GM12892 (cell line): ENCODE data around the gene ADAMTS2.

Experiments used
- DNase-seq: peaks from one replicate; pipeline ENCODE4 v3.0.0; 2011; ENCODE audit not compliant: insufficient read length
- FAIRE-seq: peaks from 2 replicates; lab custom pipeline; 2011; peaks lifted over from hg19 to GRCh38; lab: Jason Lieb, UNC
- POLR2A ChIP-seq: IDR thresholded peaks from 2 replicates; pipeline ENCODE4 v1.6.1; 2011; ENCODE audit warnings: low read depth, low read length, control low read depth
- POLR2AphosphoS5 ChIP-seq: IDR thresholded peaks from 2 replicates; pipeline ENCODE4 v1.6.1; 2011; ENCODE audit warnings: low read depth, low read length, control low read depth
- TAF1 ChIP-seq: IDR thresholded peaks from 2 replicates; pipeline ENCODE4 v1.6.1; 2011; ENCODE audit warnings: low read depth, mild to moderate bottlenecking, control low read depth, low read length, borderline replicate concordance

Gene ADAMTS2

DNA sequence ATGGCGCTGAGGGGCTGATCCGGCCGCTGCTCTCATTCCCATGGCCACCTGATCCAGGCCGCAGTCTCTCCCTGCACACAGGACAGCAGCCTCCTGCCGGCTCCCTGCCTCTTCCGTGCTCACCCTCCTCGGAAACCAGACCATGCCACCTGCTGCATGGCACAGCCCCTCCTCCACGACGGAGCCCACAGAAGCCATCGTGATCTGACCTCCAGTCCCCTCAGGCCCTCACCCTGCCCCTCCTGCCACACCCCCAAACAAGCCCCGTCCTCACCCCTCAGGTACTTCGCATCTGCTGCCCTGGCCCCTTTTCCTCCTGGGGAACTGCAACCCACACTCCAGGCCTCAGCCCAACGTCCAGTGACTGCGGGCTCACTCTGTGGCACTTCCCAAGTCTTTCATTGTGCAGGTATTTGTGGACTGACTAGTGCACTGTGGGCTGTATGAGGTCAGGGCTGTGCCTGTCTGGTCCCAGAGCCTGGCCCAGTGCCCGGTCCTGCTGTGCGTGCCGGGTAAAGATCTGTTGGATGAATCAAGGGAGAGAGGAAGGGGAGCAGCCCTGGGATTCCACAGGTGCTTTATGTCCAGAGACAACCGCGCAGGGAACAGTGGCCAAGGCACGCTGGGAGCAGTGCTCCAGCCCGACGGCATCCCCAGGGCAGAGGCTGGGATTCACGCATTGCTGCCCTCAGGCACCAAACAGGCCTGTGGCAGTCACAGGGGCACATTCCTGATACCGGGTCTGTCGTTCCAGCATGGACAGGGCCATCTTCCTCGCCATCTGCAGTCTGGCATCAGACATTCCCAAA lies 86.1 kb downstream of the ADAMTS2 start:
- no peak for FAIRE-seq

GRCh38 chr5:179258001-179258921 lies 87.0 kb downstream of the ADAMTS2 start:
- TF ChIP-seq POLR2A (no peak), TAF1 (no peak), POLR2AphosphoS5 (no peak)
- DNase-seq (no peak), FAIRE-seq (no peak)

More for the DNA sequence above, 86.1 kb downstream of the ADAMTS2 start:
- DNase-seq = no peak
- no peak for TF ChIP-seq POLR2A
- TF ChIP-seq POLR2AphosphoS5 = no peak
- no peak for TF ChIP-seq TAF1

DNA sequence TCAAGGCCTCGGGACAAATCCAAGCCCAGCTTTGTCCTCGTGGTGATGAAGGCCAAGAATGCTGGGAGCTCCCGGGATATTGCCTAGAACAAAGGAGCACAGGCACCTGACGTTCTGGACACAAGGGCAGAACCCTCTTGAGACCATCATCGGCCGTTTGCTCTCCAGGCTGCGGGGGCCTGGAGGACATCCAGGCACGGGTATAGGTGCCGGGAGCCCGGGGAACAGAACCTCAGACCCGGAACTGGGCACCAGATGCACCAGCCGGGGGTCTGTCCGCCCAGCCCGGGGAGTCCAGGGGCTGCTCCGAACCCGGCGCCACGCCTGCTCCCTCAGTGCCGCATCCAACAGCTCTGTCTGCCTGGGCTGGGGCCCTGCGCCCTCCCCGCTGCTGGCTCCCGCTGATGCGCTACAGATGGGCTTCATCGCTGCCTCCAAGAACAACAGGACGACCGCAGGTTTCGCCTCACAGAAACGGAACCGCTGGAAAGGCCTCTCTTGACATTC lies 88.0 kb downstream of the ADAMTS2 start:
- TF ChIP-seq POLR2AphosphoS5 = no peak
- TF ChIP-seq TAF1 = no peak
- TF ChIP-seq POLR2A = no peak
- DNase-seq (no peak), FAIRE-seq (no peak)

DNA sequence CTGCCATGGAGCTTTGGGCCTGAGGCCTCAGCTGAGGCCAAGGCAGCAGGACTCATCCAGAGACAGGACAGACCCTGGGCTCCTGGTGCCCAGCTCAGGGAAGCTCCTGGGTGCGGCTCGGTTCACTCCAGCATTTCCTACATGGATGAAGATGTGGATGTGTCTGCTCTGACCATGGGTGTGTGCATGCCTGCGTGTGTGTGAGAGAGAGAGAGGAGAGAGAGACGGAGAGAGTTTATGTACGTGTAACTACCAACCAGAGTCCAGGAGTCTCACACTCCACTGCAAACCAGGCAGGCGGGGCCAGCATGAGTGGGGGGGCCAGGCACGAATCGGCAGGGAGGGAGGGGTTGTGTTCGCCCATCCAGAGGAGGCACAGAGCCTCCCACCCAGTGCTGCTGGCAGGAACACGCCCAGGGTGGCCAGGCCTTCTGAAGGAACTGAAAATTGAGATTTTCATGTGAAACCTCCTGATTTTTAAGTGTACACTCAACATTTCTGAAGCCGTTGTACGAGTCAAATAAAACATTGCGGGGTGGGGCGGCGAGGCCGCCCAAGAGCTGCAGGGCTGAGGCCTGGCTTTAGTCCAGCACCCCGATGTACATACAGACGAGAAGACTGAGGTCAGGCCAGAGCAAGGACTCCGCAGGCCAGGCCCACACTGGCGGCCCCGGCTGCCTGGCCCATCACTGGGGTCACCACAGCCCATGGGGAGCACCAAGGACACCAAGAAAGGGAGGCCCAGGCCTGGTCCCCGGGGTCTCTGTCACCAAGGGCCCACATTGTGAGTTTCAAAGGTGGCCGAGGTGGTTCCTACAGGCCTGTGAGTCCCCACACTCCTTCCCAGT lies 88.7 kb downstream of the ADAMTS2 start:
- DNase-seq (no peak), FAIRE-seq (no peak)
- TF ChIP-seq POLR2AphosphoS5 = no peak
- no peak for TF ChIP-seq POLR2A
- no peak for TF ChIP-seq TAF1

- no peak for FAIRE-seq
- no peak for TF ChIP-seq POLR2AphosphoS5
Observed at GRCh38 chr5:179255527-179256327, 89.5 kb downstream of the ADAMTS2 start.

GRCh38 chr5:179254638-179255271 lies 90.5 kb downstream of the ADAMTS2 start:
- no peak for DNase-seq
- TF ChIP-seq POLR2AphosphoS5 = no peak

More at GRCh38 chr5:179255527-179256327, 89.5 kb downstream of the ADAMTS2 start:
- DNase-seq = no peak

DNA sequence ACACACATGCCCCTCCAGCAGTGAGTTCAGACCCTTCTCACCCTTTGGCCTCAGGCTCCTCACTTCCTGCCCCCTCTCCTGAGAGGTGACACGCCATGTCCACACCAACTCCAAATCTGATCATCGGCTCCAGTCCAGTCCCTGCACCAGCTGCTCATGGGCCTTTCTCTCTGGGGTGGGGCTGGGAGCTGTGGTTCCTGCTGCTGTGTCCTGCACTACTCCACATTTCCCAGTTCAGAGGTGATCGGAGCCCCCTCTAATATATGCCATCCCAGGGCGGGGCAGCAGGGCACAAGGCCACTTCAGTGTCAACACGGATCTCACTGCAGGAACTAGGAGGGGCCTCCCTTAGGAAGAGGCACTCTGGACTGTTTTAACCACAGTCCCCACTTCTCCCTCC lies 91.5 kb downstream of the ADAMTS2 start:
- FAIRE-seq (no peak), DNase-seq (no peak)
- TF ChIP-seq POLR2AphosphoS5 (no peak), TAF1 (no peak), POLR2A (no peak)

More at GRCh38 chr5:179254638-179255271, 90.5 kb downstream of the ADAMTS2 start:
- FAIRE-seq = no peak

DNA sequence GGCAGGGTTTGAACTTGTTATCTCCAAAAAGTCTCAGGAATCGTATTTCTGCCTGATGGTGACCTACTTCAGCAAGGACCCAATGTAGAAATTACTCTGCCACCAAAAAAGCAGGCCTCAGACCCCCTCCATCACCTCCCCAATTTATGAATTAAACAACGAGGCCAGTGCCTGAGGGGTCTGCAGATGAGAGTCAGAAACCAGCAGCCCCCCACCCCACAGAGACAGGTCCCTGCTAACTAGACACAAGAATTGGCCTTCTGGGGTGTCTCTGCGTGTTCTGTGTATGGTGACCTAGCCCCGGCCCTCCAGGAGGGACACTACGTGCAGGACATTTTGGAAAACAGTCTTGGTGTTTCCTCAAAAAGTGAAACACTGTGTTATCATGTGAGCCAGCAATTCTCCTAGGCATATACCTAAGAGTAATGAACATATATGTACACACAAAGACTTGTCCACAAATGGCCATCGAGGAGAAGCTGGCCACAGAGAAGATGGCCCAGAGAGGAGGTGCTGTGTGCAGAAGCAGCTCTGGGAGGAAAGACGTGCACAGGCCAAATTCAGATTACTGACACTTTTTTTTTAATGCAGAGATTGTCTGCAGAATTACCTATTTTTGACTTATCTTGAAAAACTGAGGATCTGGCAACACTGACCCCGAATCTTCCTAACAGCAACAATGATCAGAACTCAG lies 93.8 kb downstream of the ADAMTS2 start:
- DNase-seq = no peak
- FAIRE-seq = no peak
- TF ChIP-seq POLR2A = no peak
- no peak for TF ChIP-seq TAF1
- TF ChIP-seq POLR2AphosphoS5 = no peak

GRCh38 chr5:179250561-179251225 lies 94.6 kb downstream of the ADAMTS2 start:
- FAIRE-seq (no peak), DNase-seq (no peak)
- TF ChIP-seq TAF1 = no peak
- TF ChIP-seq POLR2A = no peak
- no peak for TF ChIP-seq POLR2AphosphoS5
